ENCODE data around the gene PSMD6.

GRCh38 chr3:63970631-63971475 is 52.4 kb downstream of the PSMD6 start:
- TF ChIP-seq EZH2 (IDR thresholded peaks at IDR 0.05) (no peak), POLR2AphosphoS5 (IDR thresholded peaks at IDR 0.05; ENCODE audit: borderline replicate concordance, low read depth, low read length) (no peak)
